ENCODE measurements around the gene TMEM125.
A peak's percentile ranks its signal among the peaks of the same experiment; 100 is the strongest.

TMEM125 gene

GRCh38 chr1:43292216-43292615, 22.4 kb downstream of the TMEM125 start:
- Histone ChIP-seq H3K27me3 (no peaks in the 10 kb centered on the region), H3K36me3 (no peaks in the 10 kb centered on the region), H3K27ac (no peak overlapping the region), H3K4me1 (peaks cover 19% of the 10 kb centered on the region), H3K9me3 (no peaks in the 10 kb centered on the region), H3K9ac (no peak overlapping the region), H3K4me2 (no peak overlapping the region), H4K20me1 (no peaks in the 10 kb centered on the region), H3K4me3 (no peak overlapping the region)
- TF ChIP-seq Cebpa-rat (IDR thresholded peaks at IDR 0.05), result no peak

GRCh38 chr1:43292679-43293078, 22.9 kb downstream of the TMEM125 start:
- Histone ChIP-seq H3K9ac (no peak overlapping the region), H3K36me3 (no peaks in the 10 kb centered on the region), H3K27ac (no peak overlapping the region), H3K4me2 (peak overlapping the region; percentile 19; the same call in 1 of the 2 replicates), H3K4me3 (no peak overlapping the region), H3K27me3 (no peaks in the 10 kb centered on the region), H4K20me1 (no peaks in the 10 kb centered on the region), H3K9me3 (no peaks in the 10 kb centered on the region), H3K4me1 (peaks cover 19% of the 10 kb centered on the region)
- TF ChIP-seq Cebpa-rat (IDR thresholded peaks at IDR 0.05), result no peak

- peaks cover 19% of the 10 kb centered on the region for H3K4me1 ChIP-seq
- H3K27me3 ChIP-seq, result no peaks in the 10 kb centered on the region
- H3K27ac ChIP-seq, result no peak overlapping the region
- H3K9me3 ChIP-seq, result no peaks in the 10 kb centered on the region
- no peak overlapping the region for H3K4me3 ChIP-seq
- no peak overlapping the region for H3K9ac ChIP-seq
- peak overlapping the region; percentile 19; the same call in 1 of the 2 replicates for H3K4me2 ChIP-seq
- H3K36me3 ChIP-seq, result no peaks in the 10 kb centered on the region
- no peaks in the 10 kb centered on the region for H4K20me1 ChIP-seq
- TF ChIP-seq Cebpa-rat (IDR thresholded peaks at IDR 0.05), result no peak
Observed at GRCh38 chr1:43293176-43293575, 23.4 kb downstream of the TMEM125 start.

- Histone ChIP-seq H3K4me2 (no peak overlapping the region), H3K9ac (no peak overlapping the region), H3K4me3 (no peak overlapping the region), H3K9me3 (no peaks in the 10 kb centered on the region), H3K4me1 (peaks cover 19% of the 10 kb centered on the region), H4K20me1 (no peaks in the 10 kb centered on the region), H3K27me3 (no peaks in the 10 kb centered on the region), H3K36me3 (no peaks in the 10 kb centered on the region), H3K27ac (no peak overlapping the region)
- TF ChIP-seq Cebpa-rat (IDR thresholded peaks at IDR 0.05), result no peak
Observed at GRCh38 chr1:43293896-43294760, 24.3 kb downstream of the TMEM125 start.

- TF ChIP-seq Cebpa-rat (IDR thresholded peaks at IDR 0.05), result no peak
- H3K4me2 ChIP-seq, result no peak overlapping the region
- no peak overlapping the region for H3K27ac ChIP-seq
- no peaks in the 10 kb centered on the region for H4K20me1 ChIP-seq
- H3K27me3 ChIP-seq, result no peaks in the 10 kb centered on the region
- peaks cover 23% of the 10 kb centered on the region for H3K4me1 ChIP-seq
- no peak overlapping the region for H3K9ac ChIP-seq
- H3K4me3 ChIP-seq, result no peak overlapping the region
- H3K9me3 ChIP-seq, result no peaks in the 10 kb centered on the region
- H3K36me3 ChIP-seq, result no peaks in the 10 kb centered on the region
Observed at GRCh38 chr1:43294761-43295160, 25.0 kb downstream of the TMEM125 start.

GRCh38 chr1:43296207-43296606, 26.4 kb downstream of the TMEM125 start:
- no peak overlapping the region for H3K4me2 ChIP-seq
- no peak overlapping the region for H3K27ac ChIP-seq
- H3K27me3 ChIP-seq, result no peaks in the 10 kb centered on the region
- H3K4me1 ChIP-seq, result peaks cover 38% of the 10 kb centered on the region
- no peak overlapping the region for H3K4me3 ChIP-seq
- H3K9ac ChIP-seq, result no peak overlapping the region
- H3K9me3 ChIP-seq, result no peaks in the 10 kb centered on the region
- H3K36me3 ChIP-seq, result no peaks in the 10 kb centered on the region
- TF ChIP-seq Cebpa-rat (IDR thresholded peaks at IDR 0.05), result no peak
- no peaks in the 10 kb centered on the region for H4K20me1 ChIP-seq

- Histone ChIP-seq H3K4me3 (no peak overlapping the region), H3K4me1 (peaks cover 35% of the 10 kb centered on the region), H3K27me3 (no peaks in the 10 kb centered on the region), H3K9me3 (no peaks in the 10 kb centered on the region), H3K27ac (no peak overlapping the region), H4K20me1 (no peaks in the 10 kb centered on the region), H3K9ac (no peak overlapping the region), H3K36me3 (no peaks in the 10 kb centered on the region), H3K4me2 (no peak overlapping the region)
- no peak for TF ChIP-seq Cebpa-rat (IDR thresholded peaks at IDR 0.05)
Observed at GRCh38 chr1:43298055-43298454, 28.3 kb downstream of the TMEM125 start.

- TF ChIP-seq Cebpa-rat (IDR thresholded peaks at IDR 0.05), result no peak
- no peaks in the 10 kb centered on the region for H3K36me3 ChIP-seq
- H3K27me3 ChIP-seq, result no peaks in the 10 kb centered on the region
- H3K9me3 ChIP-seq, result no peaks in the 10 kb centered on the region
- no peak overlapping the region for H3K4me3 ChIP-seq
- no peak overlapping the region for H3K4me2 ChIP-seq
- H3K27ac ChIP-seq, result no peak overlapping the region
- H3K9ac ChIP-seq, result no peak overlapping the region
- H3K4me1 ChIP-seq, result peaks cover 38% of the 10 kb centered on the region
- no peaks in the 10 kb centered on the region for H4K20me1 ChIP-seq
Observed at GRCh38 chr1:43299101-43299500, 29.3 kb downstream of the TMEM125 start.

GRCh38 chr1:43300378-43301094, 30.8 kb downstream of the TMEM125 start, which contains the start of gene TIE1:
Gene TIE1 (plus strand): TSS chr1:43300982. CDS start chr1:43301072, 90 bp downstream.
- no peak for TF ChIP-seq Cebpa-rat (IDR thresholded peaks at IDR 0.05)
- Histone ChIP-seq H4K20me1 (no peaks in the 10 kb centered on the region), H3K4me1 (peaks cover 45% of the 10 kb centered on the region), H3K36me3 (no peaks in the 10 kb centered on the region), H3K27me3 (no peaks in the 10 kb centered on the region), H3K27ac (peak within 1 kb of the TSS; percentile 73), H3K4me2 (peak within 1 kb of the TSS; percentile 70), H3K4me3 (no peak within 1 kb of the TSS), H3K9ac (peak within 1 kb of the TSS; percentile 46; the same call in 1 of the 2 replicates), H3K9me3 (no peaks in the 10 kb centered on the region)

- TF ChIP-seq Cebpa-rat (IDR thresholded peaks at IDR 0.05), result no peak
- H3K4me2 ChIP-seq, result no peak overlapping the region
- H3K9me3 ChIP-seq, result no peaks in the 10 kb centered on the region
- no peak overlapping the region for H3K4me3 ChIP-seq
- H3K4me1 ChIP-seq, result peaks cover 44% of the 10 kb centered on the region
- no peak overlapping the region for H3K27ac ChIP-seq
- no peaks in the 10 kb centered on the region for H3K36me3 ChIP-seq
- H4K20me1 ChIP-seq, result no peaks in the 10 kb centered on the region
- no peaks in the 10 kb centered on the region for H3K27me3 ChIP-seq
- H3K9ac ChIP-seq, result no peak overlapping the region
Observed at GRCh38 chr1:43302201-43302600, 32.4 kb downstream of the TMEM125 start.

All from BLaER1 (cell line).